Measurements from ENCODE around the gene TGFB3.

Gene TGFB3

GRCh38 chr14:75909630-75910029 lies 72.2 kb downstream of the TGFB3 start:
- no peak for DNase-seq (ENCODE audit: extremely low read depth in 1 of 2, low read depth in 1 of 2)

Measured in stimulated activated CD8-positive, alpha-beta memory T cell treated with anti-CD3 and anti-CD28 coated beads, Interleukin-7, amount 100 ng/mL, for 48 hours (primary cell).